ENCODE results near the gene BCAS1. TPM values are rescaled to one million over a fixed set of nuclear protein-coding genes. Genes with fewer than 3 reads are reported as not detected.

Gene BCAS1
- total RNA-seq, 1 donor from 2014 or later, result not detected

DNA sequence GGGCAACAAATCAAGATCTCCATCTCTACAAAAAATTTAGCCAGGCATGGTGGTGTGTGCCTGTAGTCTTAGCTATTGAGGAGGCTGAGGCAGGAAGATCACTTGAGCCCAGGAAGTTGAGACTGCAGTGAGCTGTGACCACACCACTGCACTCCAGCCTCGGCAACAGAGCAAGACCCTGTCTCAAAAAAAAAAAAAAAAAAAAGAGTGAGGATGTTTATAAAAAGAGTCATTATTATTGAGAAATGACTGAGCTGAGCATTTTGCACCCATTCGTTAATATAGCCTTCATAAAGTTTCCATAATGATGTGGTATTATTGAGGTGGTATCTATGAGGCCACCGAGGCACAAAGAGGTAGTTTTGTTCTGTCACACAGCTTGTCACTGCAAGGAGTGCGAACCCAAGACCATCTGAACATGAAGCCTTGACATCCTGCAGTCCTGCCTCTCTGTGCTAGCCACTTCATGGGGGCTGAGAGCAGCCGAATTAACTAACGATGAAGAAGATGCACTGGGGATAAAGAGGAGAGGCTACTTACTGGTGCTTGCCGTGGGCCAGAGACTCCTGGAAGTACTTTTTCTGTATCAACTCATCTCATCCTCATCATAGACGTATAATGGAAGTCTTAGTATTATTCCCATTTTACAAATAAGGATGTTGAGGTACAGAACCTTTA, 175.5 kb downstream of the BCAS1 start:
- TF ChIP-seq, protein P1, sequence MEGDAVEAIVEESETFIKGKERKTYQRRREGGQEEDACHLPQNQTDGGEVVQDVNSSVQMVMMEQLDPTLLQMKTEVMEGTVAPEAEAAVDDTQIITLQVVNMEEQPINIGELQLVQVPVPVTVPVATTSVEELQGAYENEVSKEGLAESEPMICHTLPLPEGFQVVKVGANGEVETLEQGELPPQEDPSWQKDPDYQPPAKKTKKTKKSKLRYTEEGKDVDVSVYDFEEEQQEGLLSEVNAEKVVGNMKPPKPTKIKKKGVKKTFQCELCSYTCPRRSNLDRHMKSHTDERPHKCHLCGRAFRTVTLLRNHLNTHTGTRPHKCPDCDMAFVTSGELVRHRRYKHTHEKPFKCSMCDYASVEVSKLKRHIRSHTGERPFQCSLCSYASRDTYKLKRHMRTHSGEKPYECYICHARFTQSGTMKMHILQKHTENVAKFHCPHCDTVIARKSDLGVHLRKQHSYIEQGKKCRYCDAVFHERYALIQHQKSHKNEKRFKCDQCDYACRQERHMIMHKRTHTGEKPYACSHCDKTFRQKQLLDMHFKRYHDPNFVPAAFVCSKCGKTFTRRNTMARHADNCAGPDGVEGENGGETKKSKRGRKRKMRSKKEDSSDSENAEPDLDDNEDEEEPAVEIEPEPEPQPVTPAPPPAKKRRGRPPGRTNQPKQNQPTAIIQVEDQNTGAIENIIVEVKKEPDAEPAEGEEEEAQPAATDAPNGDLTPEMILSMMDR (IDR thresholded peaks at IDR 0.05; ENCODE audit: insufficient read depth, low read length, severe bottlenecking), result no peak
- FAIRE-seq (no peak), DNase-seq (ENCODE audit: low read depth) (no peak)
- Histone ChIP-seq H3K36me3 (ENCODE audit: control insufficient read depth, insufficient read depth, low read length) (no peaks in the 10 kb centered on the region), H3K4me3 (ENCODE audit: low read depth, low read length) (no peak overlapping the region), H3K27me3 (ENCODE audit: control insufficient read depth, insufficient read depth, low read length) (no peaks in the 10 kb centered on the region)

Other genes with a start within 250 kb of the BCAS1 start
- gene CYP24A1, start 103.4 kb upstream of the BCAS1 start, total RNA-seq, result 6.9 and 8.7 TPM in 2 replicates
- 47.4 and 83.5 TPM in 2 replicates for gene PFDN4, start 137.5 kb upstream of the BCAS1 start, total RNA-seq

Data from bronchial epithelial cell (primary cell).